Vagina (tissue), 2 donors: Measurements from ENCODE around the gene MRGPRF.

Source experiments
- POLR2A ChIP-seq, 2 donors: fragments of 450-650 bp; IDR thresholded peaks; one replicate each; pipeline ENCODE4 v1.6.1; 2017; ENCODE audit warnings: antibody characterized with exemption in 2 of 2, mild to moderate bottlenecking in 2 of 2, moderate library complexity in 2 of 2
- POLR2AphosphoS5 ChIP-seq, 2 donors: sonication (generic); formaldehyde crosslinking; IDR thresholded peaks; one replicate each; pipeline ENCODE4 v1.9.0; 2017; ENCODE audit warnings: antibody characterized with exemption in 2 of 2, mild to moderate bottlenecking in 2 of 2, low read depth in 1 of 2; ENCODE audit not compliant: insufficient read depth in 1 of 2
- TF ChIP-seq, protein P1 (sequence below), 3 experiments: fragments of 450-650 bp in 2 of 3; fragments of 200-600 bp in 1 of 3; sonication (generic) in 1 of 3; IDR thresholded peaks; one replicate each; pipeline ENCODE4 v1.5.1; 2017 to 2019; ENCODE audit warnings: antibody characterized with exemption in 3 of 3, mild to moderate bottlenecking in 2 of 3, moderate library complexity in 2 of 3

DNA sequence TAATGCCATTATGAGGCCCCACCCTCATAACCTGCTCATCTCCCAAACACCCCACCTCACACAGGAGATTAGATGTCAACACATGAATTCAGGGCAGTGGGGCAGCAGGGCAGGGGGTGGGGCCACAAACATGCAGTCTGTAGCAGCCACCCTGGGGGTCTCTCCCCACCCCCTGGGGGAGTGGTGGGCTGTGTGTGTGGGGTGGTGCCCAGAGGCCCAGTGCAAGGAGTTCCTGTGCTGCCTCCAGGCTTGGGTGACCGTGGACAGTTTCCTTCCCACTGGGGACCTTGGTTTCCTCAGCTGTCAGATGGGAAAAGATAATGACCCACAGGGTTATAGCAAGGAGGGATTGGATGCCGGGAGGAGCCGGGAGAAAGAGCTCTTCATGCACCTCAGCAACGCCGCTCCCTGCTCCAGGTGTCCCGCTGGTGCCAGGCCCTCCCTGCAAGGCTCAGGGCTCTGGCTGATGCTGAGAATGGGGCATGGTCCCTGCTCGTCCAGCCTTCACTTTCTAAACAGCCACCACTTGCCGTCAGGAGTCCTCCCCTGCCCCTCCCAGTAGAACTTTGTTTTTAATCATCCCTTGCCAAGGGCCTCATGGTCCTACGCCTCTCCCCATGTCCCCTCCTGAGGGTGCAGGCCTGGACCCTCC lies 2.0 kb upstream of the MRGPRF start:
- TF ChIP-seq, protein P1, sequence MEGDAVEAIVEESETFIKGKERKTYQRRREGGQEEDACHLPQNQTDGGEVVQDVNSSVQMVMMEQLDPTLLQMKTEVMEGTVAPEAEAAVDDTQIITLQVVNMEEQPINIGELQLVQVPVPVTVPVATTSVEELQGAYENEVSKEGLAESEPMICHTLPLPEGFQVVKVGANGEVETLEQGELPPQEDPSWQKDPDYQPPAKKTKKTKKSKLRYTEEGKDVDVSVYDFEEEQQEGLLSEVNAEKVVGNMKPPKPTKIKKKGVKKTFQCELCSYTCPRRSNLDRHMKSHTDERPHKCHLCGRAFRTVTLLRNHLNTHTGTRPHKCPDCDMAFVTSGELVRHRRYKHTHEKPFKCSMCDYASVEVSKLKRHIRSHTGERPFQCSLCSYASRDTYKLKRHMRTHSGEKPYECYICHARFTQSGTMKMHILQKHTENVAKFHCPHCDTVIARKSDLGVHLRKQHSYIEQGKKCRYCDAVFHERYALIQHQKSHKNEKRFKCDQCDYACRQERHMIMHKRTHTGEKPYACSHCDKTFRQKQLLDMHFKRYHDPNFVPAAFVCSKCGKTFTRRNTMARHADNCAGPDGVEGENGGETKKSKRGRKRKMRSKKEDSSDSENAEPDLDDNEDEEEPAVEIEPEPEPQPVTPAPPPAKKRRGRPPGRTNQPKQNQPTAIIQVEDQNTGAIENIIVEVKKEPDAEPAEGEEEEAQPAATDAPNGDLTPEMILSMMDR (IDR thresholded peaks at IDR 0.05), result no peak
- TF ChIP-seq POLR2AphosphoS5 (IDR thresholded peaks at IDR 0.05; ENCODE audit: insufficient read depth in 1 of 2, low read depth in 1 of 2) (no peak), POLR2A (IDR thresholded peaks at IDR 0.05) (no peak)
